Endodermal cell (in vitro differentiated cells): ENCODE data around the gene TMEFF1. TPM values are rescaled to one million over a fixed set of nuclear protein-coding genes. Genes with fewer than 3 reads are reported as not detected.

Experiments
- DNase-seq: peaks from one replicate; pipeline ENCODE4 v3.0.0-alpha.2; 2017
- H3K27ac ChIP-seq: 2 replicates; pipeline ENCODE4 v1.5.1; 2013; ENCODE audit warnings: mild to moderate bottlenecking, low read depth, low read length, moderate library complexity
- H3K27me3 ChIP-seq: 2 replicates; pipeline ENCODE4 v1.6.1; 2013; ENCODE audit warnings: mild to moderate bottlenecking, low read length, moderate library complexity; ENCODE audit not compliant: insufficient read depth, control insufficient read depth, poor library complexity, severe bottlenecking
- H3K36me3 ChIP-seq: 2 replicates; pipeline ENCODE4 v1.7.0; 2013; ENCODE audit warnings: mild to moderate bottlenecking, low read length, moderate library complexity; ENCODE audit not compliant: control insufficient read depth, insufficient read depth
- H3K4me1 ChIP-seq: one replicate; pipeline ENCODE4 v1.7.0; 2013; ENCODE audit warnings: low read length; ENCODE audit not compliant: control insufficient read depth, insufficient read depth
- H3K4me3 ChIP-seq: 2 replicates; pipeline ENCODE4 v1.5.1; 2013; ENCODE audit warnings: mild to moderate bottlenecking, low read length, moderate library complexity
- H3K9ac ChIP-seq: 2 replicates; pipeline ENCODE4 v1.6.1; 2013; ENCODE audit warnings: mild to moderate bottlenecking, low read length, moderate library complexity; ENCODE audit not compliant: poor library complexity, severe bottlenecking; ENCODE audit errors: extremely low read depth
- H3K9me3 ChIP-seq: 2 replicates; pipeline ENCODE4 v1.6.1; 2013; ENCODE audit warnings: mild to moderate bottlenecking, low read length, moderate library complexity; ENCODE audit not compliant: control insufficient read depth
- H3K27ac Mint-ChIP-seq: 2 replicates; pipeline ENCODE4 v1.8.0; 2020; ENCODE audit warnings: mixed read lengths
- H3K27me3 Mint-ChIP-seq: 2 replicates; pipeline ENCODE4 v1.8.0; 2021; ENCODE audit warnings: mild to moderate bottlenecking, mixed read lengths; ENCODE audit not compliant: insufficient read depth
- H3K36me3 Mint-ChIP-seq: 2 replicates; pipeline ENCODE4 v1.8.0; 2020; ENCODE audit warnings: low read depth, mixed read lengths
- H3K4me1 Mint-ChIP-seq: 2 replicates; pipeline ENCODE4 v1.8.0; 2020; ENCODE audit warnings: mixed read lengths
- H3K4me3 Mint-ChIP-seq: 2 replicates; pipeline ENCODE4 v1.8.0; 2020; ENCODE audit warnings: mild to moderate bottlenecking, moderate library complexity, mixed read lengths
- H3K9me3 Mint-ChIP-seq: 2 replicates; pipeline ENCODE4 v1.8.0; 2020; ENCODE audit warnings: mild to moderate bottlenecking, mixed read lengths
- WGBS, 2 experiments: methylation state at CpG; one replicate each; pipeline versions ENCODE4 v1.1.5 to v1.1.7; 2013; ENCODE audit warnings: missing lambda C conversion rate in 2 of 2, mixed read lengths in 1 of 2; ENCODE audit not compliant: insufficient coverage in 1 of 2, insufficient read length in 1 of 2; 5-methylcytosine and 5-hydroxymethylcytosine counted together
- total RNA-seq, 2 donors: library from RNA; stranded (reverse); fragmentation: NEBNext Ultra II Directional in 1 of 2; extraction: Animal tissue kit (Norgen Biotek cat#: 25700) in 1 of 2; gene quantifications; 2 replicates in 1 of 2; 3 replicates in 1 of 2; pipeline ENCODE4 v1.2.1, GENCODE V29; 2021
- TF ChIP-seq, protein P1 (sequence below): fragments of 200-600 bp; sonication (generic); conservative IDR thresholded peaks from 2 replicates; pipeline ENCODE4 v1.5.0; 2021; ENCODE audit warnings: antibody characterized with exemption, mild to moderate bottlenecking

TMEFF1 gene
- total RNA-seq, 2 donors from 2014 or later: 67.5 to 111 TPM

DNA sequence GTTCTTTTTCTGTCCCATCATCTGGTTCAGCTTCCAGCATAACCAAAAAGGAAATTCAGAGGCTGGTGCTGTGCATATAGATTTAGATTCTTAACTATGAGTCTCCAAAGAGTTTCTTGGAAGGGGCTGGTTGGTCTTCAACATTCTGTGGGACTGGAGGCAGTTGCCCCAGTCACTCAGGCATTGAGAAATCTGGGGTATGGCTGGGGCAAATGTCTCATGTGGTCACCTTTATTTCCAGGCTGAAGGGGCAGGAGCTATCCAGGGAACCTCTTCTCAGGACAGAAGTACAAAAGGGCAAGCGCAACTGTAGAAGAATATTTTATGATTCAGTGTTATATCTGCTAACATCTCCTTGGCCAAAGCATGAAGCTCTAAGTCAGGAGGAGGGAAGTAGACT is 15.4 kb upstream of the TMEFF1 start:
- Histone ChIP-seq H3K4me1 (no peaks in the 10 kb centered on the region), H3K9ac (no peak overlapping the region), H3K27ac (no peak overlapping the region), H3K27me3 (no peaks in the 10 kb centered on the region), H3K9me3 (peaks cover 11% of the 10 kb centered on the region), H3K36me3 (peaks cover 9% of the 10 kb centered on the region), H3K4me3 (no peak overlapping the region)
- peaks cover under 1% of the 10 kb centered on the region for H3K27me3 Mint-ChIP-seq
- H3K27ac Mint-ChIP-seq: no peak overlapping the region
- peaks cover 2% of the 10 kb centered on the region for H3K9me3 Mint-ChIP-seq
- no peak for DNase-seq
- TF ChIP-seq, protein P1, sequence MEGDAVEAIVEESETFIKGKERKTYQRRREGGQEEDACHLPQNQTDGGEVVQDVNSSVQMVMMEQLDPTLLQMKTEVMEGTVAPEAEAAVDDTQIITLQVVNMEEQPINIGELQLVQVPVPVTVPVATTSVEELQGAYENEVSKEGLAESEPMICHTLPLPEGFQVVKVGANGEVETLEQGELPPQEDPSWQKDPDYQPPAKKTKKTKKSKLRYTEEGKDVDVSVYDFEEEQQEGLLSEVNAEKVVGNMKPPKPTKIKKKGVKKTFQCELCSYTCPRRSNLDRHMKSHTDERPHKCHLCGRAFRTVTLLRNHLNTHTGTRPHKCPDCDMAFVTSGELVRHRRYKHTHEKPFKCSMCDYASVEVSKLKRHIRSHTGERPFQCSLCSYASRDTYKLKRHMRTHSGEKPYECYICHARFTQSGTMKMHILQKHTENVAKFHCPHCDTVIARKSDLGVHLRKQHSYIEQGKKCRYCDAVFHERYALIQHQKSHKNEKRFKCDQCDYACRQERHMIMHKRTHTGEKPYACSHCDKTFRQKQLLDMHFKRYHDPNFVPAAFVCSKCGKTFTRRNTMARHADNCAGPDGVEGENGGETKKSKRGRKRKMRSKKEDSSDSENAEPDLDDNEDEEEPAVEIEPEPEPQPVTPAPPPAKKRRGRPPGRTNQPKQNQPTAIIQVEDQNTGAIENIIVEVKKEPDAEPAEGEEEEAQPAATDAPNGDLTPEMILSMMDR: no peak
- H3K36me3 Mint-ChIP-seq: peaks cover 17% of the 10 kb centered on the region
- WGBS, 2 experiments: 95% methylated on average over 1 of the region's 1 CpG; no CpG with 5 or more reads in 1 of the 2 experiments
- peaks cover 5% of the 10 kb centered on the region for H3K4me1 Mint-ChIP-seq
- H3K4me3 Mint-ChIP-seq: no peak overlapping the region

DNA sequence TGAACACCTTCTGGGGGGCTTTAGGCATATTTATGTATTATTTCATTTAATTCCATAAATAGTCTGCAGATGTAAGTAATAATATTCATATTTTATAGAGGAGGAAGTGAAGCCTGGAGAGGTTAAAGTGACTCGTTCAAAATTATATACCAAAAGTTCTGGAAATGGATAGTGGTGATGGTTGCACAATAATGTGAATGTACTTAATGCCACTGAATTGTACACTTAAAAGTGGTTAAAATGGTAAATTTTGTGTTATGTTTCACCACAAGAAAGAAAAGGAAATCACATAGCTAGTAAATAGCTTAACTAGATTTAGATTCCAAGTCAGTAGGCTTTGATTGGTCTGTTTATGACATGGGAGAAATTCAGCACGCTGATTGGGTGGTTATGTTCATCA is 13.0 kb upstream of the TMEFF1 start:
- whole genome bisulfite sequencing, 2 experiments: 86 to 100% methylated on average over 2 of the region's 2 CpGs
- no peak overlapping the region for H3K9ac ChIP-seq
- no peak overlapping the region for H3K4me3 ChIP-seq
- TF ChIP-seq, protein P1: no peak
- H3K4me3 Mint-ChIP-seq: no peak overlapping the region
- H3K9me3 ChIP-seq: no peaks in the 10 kb centered on the region
- H3K36me3 Mint-ChIP-seq: no peaks in the 10 kb centered on the region
- no peak overlapping the region for H3K27ac Mint-ChIP-seq
- peaks cover 8% of the 10 kb centered on the region for H3K4me1 Mint-ChIP-seq
- DNase-seq: no peak
- H3K9me3 Mint-ChIP-seq: no peaks in the 10 kb centered on the region
- H3K27me3 ChIP-seq: no peaks in the 10 kb centered on the region
- peaks cover 8% of the 10 kb centered on the region for H3K27me3 Mint-ChIP-seq
- no peaks in the 10 kb centered on the region for H3K4me1 ChIP-seq
- no peak overlapping the region for H3K27ac ChIP-seq
- no peaks in the 10 kb centered on the region for H3K36me3 ChIP-seq

GRCh38 chr9:100465274-100465673 is 7.7 kb upstream of the TMEFF1 start:
- no peaks in the 10 kb centered on the region for H3K9me3 ChIP-seq
- no peak overlapping the region for H3K4me3 ChIP-seq
- Mint-ChIP-seq H3K4me3 (no peak overlapping the region), H3K36me3 (no peaks in the 10 kb centered on the region), H3K9me3 (no peaks in the 10 kb centered on the region), H3K27ac (no peak overlapping the region), H3K27me3 (peaks cover 8% of the 10 kb centered on the region), H3K4me1 (peaks cover 14% of the 10 kb centered on the region)
- H3K27ac ChIP-seq: no peak overlapping the region
- WGBS, 2 experiments: 85% methylated on average over 2 of the region's 2 CpGs; no CpG with 5 or more reads in 1 of the 2 experiments
- H3K4me1 ChIP-seq: no peaks in the 10 kb centered on the region
- no peaks in the 10 kb centered on the region for H3K36me3 ChIP-seq
- TF ChIP-seq, protein P1: no peak
- H3K9ac ChIP-seq: no peak overlapping the region
- DNase-seq: no peak
- H3K27me3 ChIP-seq: no peaks in the 10 kb centered on the region
